ENCODE results near the gene MYO7B.

DNA sequence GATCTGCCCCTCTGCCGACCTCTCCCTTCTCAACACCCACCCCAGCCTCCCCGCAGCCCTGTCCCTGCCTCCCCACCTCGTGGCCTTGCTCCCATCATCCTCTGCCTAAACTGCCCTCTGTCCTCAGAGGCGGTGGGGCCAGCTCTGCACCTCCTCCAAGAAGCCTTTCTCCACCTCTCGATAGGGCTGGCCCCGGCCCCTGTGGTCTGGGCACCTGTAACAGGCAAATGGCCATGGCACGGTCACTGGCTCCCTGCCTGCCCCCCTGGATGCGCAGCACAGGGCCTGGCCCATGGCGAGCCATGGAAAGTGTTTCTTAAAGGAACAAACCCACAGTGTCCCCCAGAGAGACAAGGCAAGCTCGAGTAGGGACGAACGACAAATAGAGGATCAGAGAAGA is 42.0 kb downstream of the MYO7B start:
- TF ChIP-seq ARID1B (IDR thresholded peaks at IDR 0.05) (no peak), CHD2 (IDR thresholded peaks at IDR 0.05; ENCODE audit: low read depth, low read length) (no peak), TCF7L2 (IDR thresholded peaks at IDR 0.05; ENCODE audit: low read depth, low read length) (no peak), ZNF274 (IDR thresholded peaks at IDR 0.05; ENCODE audit: borderline replicate concordance, low read depth, low read length) (no peak), SMAD2 (IDR thresholded peaks at IDR 0.05; ENCODE audit: low read depth, low read length) (no peak), SIN3A (IDR thresholded peaks at IDR 0.05; ENCODE audit: borderline replicate concordance in 2 of 2, control insufficient read depth in 1 of 2, low read depth in 2 of 2, low read length in 2 of 2) (no peak)
- TF ChIP-seq, protein P1, sequence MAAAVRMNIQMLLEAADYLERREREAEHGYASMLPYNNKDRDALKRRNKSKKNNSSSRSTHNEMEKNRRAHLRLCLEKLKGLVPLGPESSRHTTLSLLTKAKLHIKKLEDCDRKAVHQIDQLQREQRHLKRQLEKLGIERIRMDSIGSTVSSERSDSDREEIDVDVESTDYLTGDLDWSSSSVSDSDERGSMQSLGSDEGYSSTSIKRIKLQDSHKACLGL (CRISPR knock-in tag; IDR thresholded peaks at IDR 0.05; ENCODE audit: borderline replicate concordance, poor library complexity, severe bottlenecking), result no peak
- TF ChIP-seq, protein P2, sequence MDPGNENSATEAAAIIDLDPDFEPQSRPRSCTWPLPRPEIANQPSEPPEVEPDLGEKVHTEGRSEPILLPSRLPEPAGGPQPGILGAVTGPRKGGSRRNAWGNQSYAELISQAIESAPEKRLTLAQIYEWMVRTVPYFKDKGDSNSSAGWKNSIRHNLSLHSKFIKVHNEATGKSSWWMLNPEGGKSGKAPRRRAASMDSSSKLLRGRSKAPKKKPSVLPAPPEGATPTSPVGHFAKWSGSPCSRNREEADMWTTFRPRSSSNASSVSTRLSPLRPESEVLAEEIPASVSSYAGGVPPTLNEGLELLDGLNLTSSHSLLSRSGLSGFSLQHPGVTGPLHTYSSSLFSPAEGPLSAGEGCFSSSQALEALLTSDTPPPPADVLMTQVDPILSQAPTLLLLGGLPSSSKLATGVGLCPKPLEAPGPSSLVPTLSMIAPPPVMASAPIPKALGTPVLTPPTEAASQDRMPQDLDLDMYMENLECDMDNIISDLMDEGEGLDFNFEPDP (CRISPR knock-in tag; IDR thresholded peaks at IDR 0.05), result no peak

Data from K562 (cell line).